HL-60 (cell line): ENCODE measurements around the gene GDF15.

ENCODE experiments used
- DNase-seq, 2 experiments: peaks; one replicate each; pipeline ENCODE4 v3.0.0-alpha.2; 2010 to 2020; ENCODE audit warnings: low read depth in 1 of 2, low spot score in 1 of 2
- H3K27ac ChIP-seq: fragments of 250-450 bp; sonication (Bioruptor Pico); replicated peaks from 2 replicates; pipeline ENCODE4 v1.5.1; 2020; ENCODE audit warnings: mild to moderate bottlenecking, moderate library complexity
- H3K27me3 ChIP-seq: fragments of 250-450 bp; sonication (Bioruptor Pico); 2 replicates; pipeline ENCODE4 v1.5.1; 2021; ENCODE audit warnings: mild to moderate bottlenecking, moderate library complexity; ENCODE audit not compliant: insufficient read depth, poor library complexity, severe bottlenecking
- H3K4me3 ChIP-seq: replicated peaks from 2 replicates; pipeline ENCODE4 v1.5.1; 2011; ENCODE audit warnings: mild to moderate bottlenecking, control low read depth, low read length; ENCODE audit not compliant: insufficient read depth
- CTCF ChIP-seq: IDR thresholded peaks from one replicate; pipeline ENCODE4 v1.5.1; 2011; ENCODE audit warnings: low read length, control low read depth, inconsistent platforms; ENCODE audit not compliant: insufficient read depth
- GABPA ChIP-seq: IDR thresholded peaks from 2 replicates; pipeline ENCODE4 v1.6.1; 2012; ENCODE audit warnings: low read depth
- POLR2AphosphoS5 ChIP-seq: IDR thresholded peaks from 2 replicates; pipeline ENCODE4 v1.6.1; 2012; ENCODE audit warnings: low read depth
- REST ChIP-seq: IDR thresholded peaks from 2 replicates; pipeline ENCODE4 v1.6.1; 2012; ENCODE audit warnings: low read depth; ENCODE audit not compliant: insufficient replicate concordance
- SPI1 ChIP-seq: IDR thresholded peaks from 2 replicates; pipeline ENCODE4 v1.6.1; 2012; ENCODE audit warnings: low read depth, mild to moderate bottlenecking, borderline replicate concordance
- long read RNA-seq: library from polyadenylated mRNA; unstranded; transcript quantifications from one replicate; pipeline ENCODE4 v2.0.0, GENCODE V29; 2020

The GDF15 gene, protein sequence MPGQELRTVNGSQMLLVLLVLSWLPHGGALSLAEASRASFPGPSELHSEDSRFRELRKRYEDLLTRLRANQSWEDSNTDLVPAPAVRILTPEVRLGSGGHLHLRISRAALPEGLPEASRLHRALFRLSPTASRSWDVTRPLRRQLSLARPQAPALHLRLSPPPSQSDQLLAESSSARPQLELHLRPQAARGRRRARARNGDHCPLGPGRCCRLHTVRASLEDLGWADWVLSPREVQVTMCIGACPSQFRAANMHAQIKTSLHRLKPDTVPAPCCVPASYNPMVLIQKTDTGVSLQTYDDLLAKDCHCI
- long read RNA-seq = 0 reads

GRCh38 chr19:18385675-18386542 is at the start of gene GDF15:
GDF15 (plus strand) TSS chr19:18386158; CDS start chr19:18386190, 32 bp downstream.
- peak; percentile 33 for TF ChIP-seq CTCF
- no peak for TF ChIP-seq SPI1
- no peak for DNase-seq
- H3K4me3 ChIP-seq = no peak within 1 kb of the TSS
- H3K27ac ChIP-seq = no peak within 1 kb of the TSS
- H3K27me3 ChIP-seq = peaks cover 7% of the 10 kb centered on the region

- no peak for DNase-seq
- no peak for TF ChIP-seq POLR2AphosphoS5
- TF ChIP-seq SPI1 = no peak
- TF ChIP-seq GABPA = no peak
- no peak for TF ChIP-seq CTCF
- no peak for TF ChIP-seq REST
- H3K27ac ChIP-seq = no peak overlapping the region
- no peak overlapping the region for H3K4me3 ChIP-seq
- H3K27me3 ChIP-seq = no peaks in the 10 kb centered on the region
Observed at GRCh38 chr19:18338541-18338940, 47.4 kb upstream of the GDF15 start.

DNA sequence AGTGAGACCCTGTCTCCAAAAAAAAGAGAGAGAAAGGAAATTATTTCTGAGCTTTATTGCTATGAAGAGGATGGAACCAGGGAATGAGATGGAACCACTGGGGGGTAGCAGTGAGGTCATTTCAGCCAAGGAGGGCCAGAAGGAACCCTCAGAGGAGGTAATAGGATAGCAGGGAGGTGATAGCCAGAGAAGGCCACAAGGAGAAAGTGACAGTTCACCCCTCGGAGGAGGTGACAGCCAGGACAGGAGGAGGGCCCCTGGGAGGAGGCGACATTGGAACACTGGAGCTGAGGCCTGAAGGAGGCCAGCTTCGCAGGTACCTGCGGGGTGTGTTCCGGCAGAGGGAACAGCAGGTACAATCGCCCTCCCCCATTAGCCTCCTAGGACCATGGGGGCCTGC is 46.2 kb upstream of the GDF15 start:
- no peaks in the 10 kb centered on the region for H3K27me3 ChIP-seq
- peak overlapping the region; percentile 97; the same call in 1 of the 2 replicates for H3K4me3 ChIP-seq
- H3K27ac ChIP-seq = no peak overlapping the region
- DNase-seq = peak in 1 of 2 experiments; percentile 39
- TF ChIP-seq CTCF (peak; percentile 15), REST (no peak), SPI1 (no peak), GABPA (no peak), POLR2AphosphoS5 (no peak)
